CD4-positive, alpha-beta T cell (primary cell): ENCODE results near the gene MCAT. TPM values are rescaled to one million over a fixed set of nuclear protein-coding genes. Genes with fewer than 3 reads are reported as not detected.

Experiments used
- ATAC-seq: fragments of 200-7000 bp; cut with Tn5 transposase; one replicate; pipeline ENCODE4 v1.10.0; 2022; ENCODE audit warnings: mild to moderate bottlenecking; ENCODE audit not compliant: poor library complexity
- CTCF ChIA-PET: fragments of 350-600 bp; sonication (Branson Sonifier 250); formaldehyde crosslinking; loops from one replicate; lab custom pipeline; 2021; ENCODE audit warnings: antibody characterized with exemption, inconsistent platforms; lab: Charles Lee
- POLR2A ChIA-PET: fragments of 350-600 bp; sonication (Branson Sonifier 250); formaldehyde crosslinking; loops from one replicate; lab custom pipeline; 2021; ENCODE audit warnings: antibody characterized with exemption, inconsistent platforms; lab: Charles Lee
- DNase-seq, 14 experiments: peaks; one replicate each; pipeline ENCODE4 v3.0.0-alpha.2; 2013 to 2020; ENCODE audit warnings: mixed read lengths in 2 of 14
- H3K27ac ChIP-seq, 2 donors: one replicate each; pipeline versions ENCODE4 v1.5.1 to v1.7.0; 2013; ENCODE audit warnings: low read length in 2 of 2, low read depth in 1 of 2, mild to moderate bottlenecking in 1 of 2
- H3K27me3 ChIP-seq, 2 experiments: 1 replicate in 1 of 2; 2 replicates in 1 of 2; pipeline versions ENCODE4 v1.6.1 to v1.7.0; 2013; ENCODE audit warnings: low read length in 2 of 2, control low read depth in 1 of 2, mild to moderate bottlenecking in 1 of 2, moderate library complexity in 1 of 2; ENCODE audit not compliant: insufficient read depth in 2 of 2, control insufficient read depth in 1 of 2
- H3K36me3 ChIP-seq: one replicate; pipeline ENCODE4 v1.6.1; 2013; ENCODE audit warnings: low read length, control low read depth; ENCODE audit not compliant: insufficient read depth
- H3K4me1 ChIP-seq: one replicate; pipeline ENCODE4 v1.6.1; 2013; ENCODE audit warnings: low read length, control low read depth; ENCODE audit not compliant: insufficient read depth
- H3K4me3 ChIP-seq: one replicate; pipeline ENCODE4 v1.5.1; 2013; ENCODE audit warnings: mild to moderate bottlenecking, low read length, moderate library complexity
- H3K9me3 ChIP-seq, 2 experiments: 1 replicate in 1 of 2; 2 replicates in 1 of 2; pipeline versions ENCODE4 v1.6.1 to v1.7.0; 2013; ENCODE audit warnings: low read length in 2 of 2, mild to moderate bottlenecking in 2 of 2, control low read depth in 1 of 2, moderate library complexity in 1 of 2; ENCODE audit not compliant: control insufficient read depth in 1 of 2, insufficient read depth in 1 of 2
- H3K27ac Mint-ChIP-seq: one replicate; pipeline ENCODE4 v1.8.0; 2020; ENCODE audit warnings: mixed read lengths
- H3K27me3 Mint-ChIP-seq: one replicate; pipeline ENCODE4 v1.8.0; 2021; ENCODE audit warnings: mixed read lengths
- H3K36me3 Mint-ChIP-seq: one replicate; pipeline ENCODE4 v1.8.0; 2021; ENCODE audit warnings: low read depth, mixed read lengths
- H3K4me1 Mint-ChIP-seq: one replicate; pipeline ENCODE4 v1.8.0; 2021; ENCODE audit warnings: low read depth, mixed read lengths
- H3K4me3 Mint-ChIP-seq: one replicate; pipeline ENCODE4 v1.8.0; 2020; ENCODE audit warnings: mild to moderate bottlenecking, mixed read lengths
- H3K9me3 Mint-ChIP-seq: one replicate; pipeline ENCODE4 v1.8.0; 2020; ENCODE audit warnings: mixed read lengths
- CTCF ChIP-seq: fragments of 200-600 bp; IDR thresholded peaks from one replicate; pipeline ENCODE4 v1.8.0; 2022; ENCODE audit warnings: antibody characterized with exemption, mild to moderate bottlenecking
- intact Hi-C, 2 experiments: fragments of 100-400 bp; cut with DNase I in 1 of 2; cut with micrococcal nuclease in 1 of 2; formaldehyde crosslinking; loops; one replicate each; pipeline versions ENCODE4 v1.15.1 to v1.9.0; 2023 to 2025; cut with DNase I, micrococcal nuclease
- total RNA-seq, 174 experiments: library from RNA in 2 of 174; stranded (reverse) in 2 of 174; gene quantifications; one replicate each; pipeline ENCODE4 v1.2.3 and lab custom pipeline; 2021 to 2026

Gene MCAT
- total RNA-seq, 2 experiments from 2014 or later: 16.1 to 18.0 TPM

- Histone ChIP-seq H3K27ac (no peak overlapping the region), H3K4me3 (no peak overlapping the region), H3K36me3 (peaks cover 15% of the 10 kb centered on the region), H3K4me1 (peaks cover 2% of the 10 kb centered on the region), H3K9me3 (no peaks in the 10 kb centered on the region), H3K27me3 (no peaks in the 10 kb centered on the region)
- H3K36me3 Mint-ChIP-seq: peaks cover 7% of the 10 kb centered on the region
- CTCF ChIA-PET: no interaction called here
- DNase-seq: no peak
- intact Hi-C loops: no loop called here
- POLR2A ChIA-PET: no interaction called here
- TF ChIP-seq CTCF: no peak
- H3K9me3 Mint-ChIP-seq: no peaks in the 10 kb centered on the region
- H3K27me3 Mint-ChIP-seq: no peaks in the 10 kb centered on the region
- H3K4me3 Mint-ChIP-seq: no peak overlapping the region
- ATAC-seq: no peak
- H3K27ac Mint-ChIP-seq: no peak overlapping the region
- H3K4me1 Mint-ChIP-seq: peaks cover 4% of the 10 kb centered on the region
These were observed 15.1 kb downstream of the MCAT start for GRCh38 chr22:43128116-43128515.

- ChIA-PET POLR2A (no interaction called here), CTCF (no interaction called here)
- Histone ChIP-seq H3K36me3 (peaks cover 7% of the 10 kb centered on the region), H3K27ac (no peak overlapping the region), H3K27me3 (no peaks in the 10 kb centered on the region), H3K9me3 (no peaks in the 10 kb centered on the region), H3K4me1 (peaks cover 2% of the 10 kb centered on the region), H3K4me3 (no peak overlapping the region)
- no peak overlapping the region for H3K4me3 Mint-ChIP-seq
- intact Hi-C loops: no loop called here
- H3K27ac Mint-ChIP-seq: no peak overlapping the region
- DNase-seq: no peak
- TF ChIP-seq CTCF: no peak
- no peaks in the 10 kb centered on the region for H3K27me3 Mint-ChIP-seq
- H3K4me1 Mint-ChIP-seq: peaks cover 4% of the 10 kb centered on the region
- peaks cover 6% of the 10 kb centered on the region for H3K36me3 Mint-ChIP-seq
- ATAC-seq: no peak
- no peaks in the 10 kb centered on the region for H3K9me3 Mint-ChIP-seq
These were observed 15.9 kb downstream of the MCAT start for GRCh38 chr22:43127166-43127908.

- Mint-ChIP-seq H3K27ac (no peak overlapping the region), H3K4me3 (no peak overlapping the region), H3K4me1 (peaks cover 4% of the 10 kb centered on the region), H3K27me3 (no peaks in the 10 kb centered on the region), H3K36me3 (no peaks in the 10 kb centered on the region), H3K9me3 (no peaks in the 10 kb centered on the region)
- Histone ChIP-seq H3K27me3 (no peaks in the 10 kb centered on the region), H3K4me1 (peaks cover 2% of the 10 kb centered on the region), H3K4me3 (no peak overlapping the region), H3K27ac (no peak overlapping the region), H3K36me3 (peaks cover 3% of the 10 kb centered on the region), H3K9me3 (no peaks in the 10 kb centered on the region)
- CTCF ChIA-PET: no interaction called here
- intact Hi-C loops: no loop called here
- no peak for DNase-seq
- no peak for TF ChIP-seq CTCF
- ATAC-seq: no peak
- POLR2A ChIA-PET: no interaction called here
These were observed 16.6 kb downstream of the MCAT start for GRCh38 chr22:43126501-43127165.
